ENCODE results near the gene UBASH3A.

GRCh38 chr21:42385619-42386018 is 18.1 kb upstream of the UBASH3A start:
- TF ChIP-seq POLR2AphosphoS5 (IDR thresholded peaks at IDR 0.05; ENCODE audit: borderline replicate concordance, low read depth, low read length) (no peak), EZH2 (IDR thresholded peaks at IDR 0.05) (no peak), FOXP2 (optimal IDR thresholded peaks at IDR 0.05; ENCODE audit: control extremely low read depth, extremely low read length, insufficient read depth) (no peak)
